ENCODE measurements around the gene LAMB3. TPM values are rescaled to one million over a fixed set of nuclear protein-coding genes. Genes with fewer than 3 reads are reported as not detected.

Gene LAMB3
- total RNA-seq, 1 experiment from 2014 or later: 90.0 TPM

GRCh38 chr1:209569455-209570207 is 82.6 kb downstream of the LAMB3 start:
- no TSS peak for BruUV-seq (replicated peaks)
- peaks cover 31% of the 10 kb centered on the region; the same call in 1 of the 2 replicates for H3K27me3 ChIP-seq (ENCODE audit: insufficient read depth, low read depth)
- peak; percentile 68 to 70 for DNase-seq
- peak overlapping the region; percentile 58 for H3K4me2 ChIP-seq
- intact Hi-C loops (cut with micrococcal nuclease; ENCODE audit: unreplicated experiment): loop anchor here (1.0 to 10.0 kb wide), 6 partner anchors 57 to 1545 kb away; partner anchors contain the start of gene UTP25
- POLR2A ChIA-PET (ENCODE audit: unreplicated experiment): interaction anchor here (0.6 kb wide), 1 partner anchor 341 kb away, joined by 6 read pairs; no protein-coding TSS in a partner anchor
- H3K36me3 ChIP-seq (ENCODE audit: low read depth): no peaks in the 10 kb centered on the region
- TF ChIP-seq EZH2 (IDR thresholded peaks at IDR 0.05; ENCODE audit: low read depth): no peak
- TF ChIP-seq, protein P1, sequence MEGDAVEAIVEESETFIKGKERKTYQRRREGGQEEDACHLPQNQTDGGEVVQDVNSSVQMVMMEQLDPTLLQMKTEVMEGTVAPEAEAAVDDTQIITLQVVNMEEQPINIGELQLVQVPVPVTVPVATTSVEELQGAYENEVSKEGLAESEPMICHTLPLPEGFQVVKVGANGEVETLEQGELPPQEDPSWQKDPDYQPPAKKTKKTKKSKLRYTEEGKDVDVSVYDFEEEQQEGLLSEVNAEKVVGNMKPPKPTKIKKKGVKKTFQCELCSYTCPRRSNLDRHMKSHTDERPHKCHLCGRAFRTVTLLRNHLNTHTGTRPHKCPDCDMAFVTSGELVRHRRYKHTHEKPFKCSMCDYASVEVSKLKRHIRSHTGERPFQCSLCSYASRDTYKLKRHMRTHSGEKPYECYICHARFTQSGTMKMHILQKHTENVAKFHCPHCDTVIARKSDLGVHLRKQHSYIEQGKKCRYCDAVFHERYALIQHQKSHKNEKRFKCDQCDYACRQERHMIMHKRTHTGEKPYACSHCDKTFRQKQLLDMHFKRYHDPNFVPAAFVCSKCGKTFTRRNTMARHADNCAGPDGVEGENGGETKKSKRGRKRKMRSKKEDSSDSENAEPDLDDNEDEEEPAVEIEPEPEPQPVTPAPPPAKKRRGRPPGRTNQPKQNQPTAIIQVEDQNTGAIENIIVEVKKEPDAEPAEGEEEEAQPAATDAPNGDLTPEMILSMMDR (conservative IDR thresholded peaks at IDR 0.05): peak; percentile 93
- no peaks in the 10 kb centered on the region for H3K9me2 ChIP-seq (ENCODE audit: insufficient read depth)
- CTCF ChIA-PET: interaction anchor here (0.5 to 0.9 kb wide), 6 partner anchors 38 to 1702 kb away, joined by 3 to 4 read pairs (median 4); partner anchors contain the start of gene C1orf74
- no peaks in the 10 kb centered on the region for H3K9me3 ChIP-seq (ENCODE audit: insufficient read depth, low read depth)
- H3K79me2 ChIP-seq (ENCODE audit: low read depth): no peaks in the 10 kb centered on the region
- no peak overlapping the region for H3K4me3 ChIP-seq
- no peaks in the 10 kb centered on the region for H3F3A ChIP-seq (ENCODE audit: insufficient read depth, low read depth)
- no peaks in the 10 kb centered on the region for H4K20me1 ChIP-seq (ENCODE audit: insufficient read depth)
- no peak overlapping the region for H3K27ac ChIP-seq
- 0 out of 2 replicates have a peak overlapping the region, but pooled peaks have one; percentile 46 for H2AFZ ChIP-seq
- no peaks in the 10 kb centered on the region for H3K4me1 ChIP-seq (replicated peaks; ENCODE audit: insufficient read depth)

- H2AFZ ChIP-seq: no peak overlapping the region
- H3K4me1 ChIP-seq (replicated peaks; ENCODE audit: insufficient read depth): no peaks in the 10 kb centered on the region
- no peaks in the 10 kb centered on the region for H3K79me2 ChIP-seq (ENCODE audit: low read depth)
- CTCF ChIA-PET: interaction anchor here (0.6 kb wide), 1 partner anchor 240 kb away, joined by 8 read pairs; no protein-coding TSS in a partner anchor
- no peak overlapping the region for H3K27ac ChIP-seq
- H3K4me3 ChIP-seq: no peak overlapping the region
- no peak for TF ChIP-seq EZH2 (IDR thresholded peaks at IDR 0.05; ENCODE audit: low read depth)
- TF ChIP-seq, protein P1 (conservative IDR thresholded peaks at IDR 0.05): no peak
- POLR2A ChIA-PET (ENCODE audit: unreplicated experiment): interaction anchor here (0.5 to 0.7 kb wide), 2 partner anchors 81 to 239 kb away, joined by 3 to 8 read pairs; no protein-coding TSS in a partner anchor
- no peaks in the 10 kb centered on the region for H3K9me2 ChIP-seq (ENCODE audit: insufficient read depth)
- intact Hi-C loops (cut with micrococcal nuclease; ENCODE audit: unreplicated experiment): loop anchor here (2.0 to 10.0 kb wide), 3 partner anchors 59 to 1543 kb away; no protein-coding TSS in a partner anchor
- DNase-seq: no peak
- H3K27me3 ChIP-seq (ENCODE audit: insufficient read depth, low read depth): peaks cover 20% of the 10 kb centered on the region; the same call in 1 of the 2 replicates
- no peak overlapping the region for H3K4me2 ChIP-seq
- H3F3A ChIP-seq (ENCODE audit: insufficient read depth, low read depth): no peaks in the 10 kb centered on the region
- no peaks in the 10 kb centered on the region for H3K36me3 ChIP-seq (ENCODE audit: low read depth)
- H3K9me3 ChIP-seq (ENCODE audit: insufficient read depth, low read depth): no peaks in the 10 kb centered on the region
- H4K20me1 ChIP-seq (ENCODE audit: insufficient read depth): no peaks in the 10 kb centered on the region
- BruUV-seq (replicated peaks): no TSS peak
Observed at GRCh38 chr1:209567698-209568175, 84.5 kb downstream of the LAMB3 start.

DNA sequence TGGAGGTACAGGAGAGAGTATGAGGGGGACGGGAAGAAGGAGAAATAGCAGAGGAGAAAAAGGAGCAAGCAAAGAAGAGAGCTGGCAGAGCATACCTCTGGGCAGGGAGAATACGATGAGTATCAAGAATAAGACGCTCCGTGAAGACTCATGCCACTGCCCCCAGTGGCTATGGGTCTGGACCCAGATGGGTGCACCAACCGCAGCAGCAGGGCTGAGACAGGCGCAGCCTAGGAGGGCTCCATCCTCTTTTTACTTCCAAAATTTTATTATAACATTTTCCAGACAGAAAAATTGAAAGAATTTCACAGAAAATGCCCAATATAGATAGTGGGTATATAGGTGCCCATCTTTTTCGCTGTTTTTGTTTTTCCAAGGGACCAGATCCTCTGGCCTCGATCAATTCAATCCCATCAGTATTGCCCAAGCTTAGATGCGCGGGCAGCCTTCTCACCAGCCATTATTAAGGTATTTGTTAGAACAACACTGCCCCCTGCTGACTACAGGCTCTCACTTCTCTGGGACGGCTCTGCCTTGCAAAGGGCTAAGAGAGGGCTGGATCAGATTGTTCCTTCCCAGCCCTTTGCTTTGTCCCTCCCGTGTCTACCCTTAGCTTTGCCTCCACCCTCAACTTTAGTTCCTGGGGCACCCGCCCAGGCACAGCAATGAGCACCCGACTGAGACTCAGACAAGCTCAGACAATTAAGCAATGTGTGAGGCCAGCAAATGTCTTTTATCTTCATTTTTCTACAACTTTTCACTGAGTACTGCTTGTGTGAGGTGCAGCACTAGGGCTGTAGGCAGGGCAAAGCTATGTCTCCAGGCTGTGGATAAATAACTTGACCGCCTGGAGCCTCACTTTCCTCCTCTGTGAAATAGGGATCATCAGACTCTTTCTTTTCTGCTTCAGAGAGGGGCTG is 86.2 kb downstream of the LAMB3 start:
- POLR2A ChIA-PET (ENCODE audit: unreplicated experiment): no interaction called here
- no peak overlapping the region for H3K27ac ChIP-seq
- no peak overlapping the region for H2AFZ ChIP-seq

More for the DNA sequence above, 86.2 kb downstream of the LAMB3 start:
- H3K9me3 ChIP-seq (ENCODE audit: insufficient read depth, low read depth): no peaks in the 10 kb centered on the region
- H3F3A ChIP-seq (ENCODE audit: insufficient read depth, low read depth): no peaks in the 10 kb centered on the region
- H3K4me2 ChIP-seq: no peak overlapping the region
- H3K79me2 ChIP-seq (ENCODE audit: low read depth): no peaks in the 10 kb centered on the region
- H3K4me1 ChIP-seq (replicated peaks; ENCODE audit: insufficient read depth): no peaks in the 10 kb centered on the region
- CTCF ChIA-PET: interaction anchor here (0.6 kb wide), 1 partner anchor 22 kb away, joined by 4 read pairs; no protein-coding TSS in a partner anchor
- peak; percentile 53 to 65 for DNase-seq
- TF ChIP-seq, protein P1 (conservative IDR thresholded peaks at IDR 0.05): peak; percentile 90
- no peak for TF ChIP-seq EZH2 (IDR thresholded peaks at IDR 0.05; ENCODE audit: low read depth)
- no TSS peak for BruUV-seq (replicated peaks)
- H3K9me2 ChIP-seq (ENCODE audit: insufficient read depth): no peaks in the 10 kb centered on the region
- no peak overlapping the region for H3K4me3 ChIP-seq
- intact Hi-C loops (cut with micrococcal nuclease; ENCODE audit: unreplicated experiment): loop anchor here (5.0 to 10.0 kb wide), 2 partner anchors 914 to 1541 kb away; no protein-coding TSS in a partner anchor
- peaks cover 7% of the 10 kb centered on the region; the same call in 1 of the 2 replicates for H3K27me3 ChIP-seq (ENCODE audit: insufficient read depth, low read depth)
- H4K20me1 ChIP-seq (ENCODE audit: insufficient read depth): no peaks in the 10 kb centered on the region
- H3K36me3 ChIP-seq (ENCODE audit: low read depth): no peaks in the 10 kb centered on the region

Measured in PC-9 (cell line).